ENCODE results near the gene PWWP2B. TPM values are rescaled to one million over a fixed set of nuclear protein-coding genes. Genes with fewer than 3 reads are reported as not detected.

Gene PWWP2B
- total RNA-seq, 1 donor from 2014 or later: 3.8 TPM

Other genes with a start within 250 kb of the PWWP2B start
- 16.5 and 17.9 TPM in 2 replicates for gene DPYSL4, start 210.3 kb upstream of the PWWP2B start, total RNA-seq
- 17.3 and 18.8 TPM in 2 replicates for gene STK32C, start 89.2 kb upstream of the PWWP2B start, total RNA-seq
- 2.8 and 3.5 TPM in 2 replicates for gene LRRC27, start 65.0 kb upstream of the PWWP2B start, total RNA-seq
- gene INPP5A, start 140.6 kb downstream of the PWWP2B start, total RNA-seq: 13.0 and 13.8 TPM in 2 replicates